Endothelial cell of umbilical vein (primary cell): Measurements from ENCODE around the gene NFU1. TPM values are rescaled to one million over a fixed set of nuclear protein-coding genes. Genes with fewer than 3 reads are reported as not detected.

Source experiments
- BruUV-seq: library from RNA; stranded (reverse); fragments of 400-500 nt; replicated peaks from 2 replicates; lab custom pipeline; 2021; lab: Mats Ljungman, UMichigan
- CTCF ChIA-PET: fragments of 300-600, 350-600 bp; sonication (Branson Sonifier 250); formaldehyde crosslinking; loops from one replicate; lab custom pipeline; 2021; ENCODE audit warnings: antibody characterized with exemption, inconsistent platforms; lab: Charles Lee
- POLR2A ChIA-PET: fragments of 300-600, 350-600 bp; sonication (Branson Sonifier 250); formaldehyde crosslinking; loops from one replicate; lab custom pipeline; 2021; ENCODE audit warnings: antibody characterized with exemption, inconsistent platforms; lab: Charles Lee
- DNase-seq: peaks from one replicate; pipeline ENCODE4 v3.0.0-alpha.2; 2011; ENCODE audit warnings: low read depth, low spot score
- FAIRE-seq: peaks from 2 replicates; lab custom pipeline; 2011; peaks lifted over from hg19 to GRCh38; lab: Jason Lieb, UNC
- H2AFZ ChIP-seq: 2 replicates; pipeline ENCODE4 v1.6.0; 2012; ENCODE audit warnings: low read depth, low read length, control low read depth, inconsistent platforms
- H3K27ac ChIP-seq: 2 replicates; pipeline ENCODE4 v1.5.1; 2011; ENCODE audit warnings: low read depth, mild to moderate bottlenecking, control low read depth, low read length, moderate library complexity; ENCODE audit not compliant: insufficient read depth
- H3K27me3 ChIP-seq, 2 experiments: 2 replicates each; pipeline versions ENCODE4 v1.6.0 to v1.6.1; 2011; ENCODE audit warnings: low read length in 2 of 2, mixed read lengths in 1 of 2; ENCODE audit not compliant: control insufficient read depth in 2 of 2, insufficient read depth in 2 of 2
- H3K36me3 ChIP-seq, 2 experiments: 2 replicates in 1 of 2; 3 replicates in 1 of 2; pipeline ENCODE4 v1.5.1; 2011; ENCODE audit warnings: low read length in 2 of 2, mild to moderate bottlenecking in 1 of 2, moderate library complexity in 1 of 2; ENCODE audit not compliant: control insufficient read depth in 2 of 2, insufficient read depth in 2 of 2; ENCODE audit errors: extremely low read depth in 1 of 2
- H3K4me1 ChIP-seq: 3 replicates; pipeline ENCODE4 v1.5.1; 2011; ENCODE audit warnings: mild to moderate bottlenecking, low read length; ENCODE audit not compliant: control insufficient read depth, insufficient read depth; ENCODE audit errors: extremely low read depth
- H3K4me2 ChIP-seq: 2 replicates; pipeline ENCODE4 v1.6.1; 2011; ENCODE audit warnings: low read length, control low read depth, mixed read lengths; ENCODE audit not compliant: insufficient read depth
- H3K4me3 ChIP-seq, 3 experiments: fragments of 200-600 bp in 1 of 3; sonication (generic), shearing (Covaris generic) in 1 of 3; replicated peaks in 1 of 3; 2 replicates each; pipeline ENCODE4 v1.5.1; 2011 to 2016; ENCODE audit warnings: control low read depth in 3 of 3, low read length in 3 of 3, mild to moderate bottlenecking in 2 of 3, inconsistent platforms in 1 of 3, low read depth in 1 of 3, moderate library complexity in 1 of 3; ENCODE audit not compliant: insufficient read depth in 1 of 3
- H3K79me2 ChIP-seq: 2 replicates; pipeline ENCODE4 v1.6.0; 2012; ENCODE audit warnings: low read length, inconsistent platforms; ENCODE audit not compliant: control insufficient read depth, insufficient read depth
- H3K9ac ChIP-seq: replicated peaks from 2 replicates; pipeline ENCODE3; 2011; ENCODE audit warnings: low read length, control low read depth; ENCODE audit not compliant: insufficient read depth; ENCODE audit errors: extremely low read depth
- H3K9me1 ChIP-seq: replicated peaks from 3 replicates; pipeline ENCODE4 v1.6.0; 2011; ENCODE audit warnings: mild to moderate bottlenecking, low read length; ENCODE audit not compliant: control insufficient read depth, insufficient read depth; ENCODE audit errors: extremely low read depth
- H3K9me3 ChIP-seq: replicated peaks from 2 replicates; pipeline ENCODE4 v1.5.1; 2012; ENCODE audit warnings: low read length, inconsistent platforms; ENCODE audit not compliant: control insufficient read depth, insufficient read depth
- H4K20me1 ChIP-seq: replicated peaks from 2 replicates; pipeline ENCODE3; 2011; ENCODE audit warnings: mild to moderate bottlenecking, low read length; ENCODE audit not compliant: control insufficient read depth, insufficient read depth; ENCODE audit errors: extremely low read depth
- CTCF ChIP-seq, 2 donors: IDR thresholded peaks; 1 replicate in 1 of 2; 2 replicates in 1 of 2; pipeline ENCODE4 v1.5.1; 2011; ENCODE audit warnings: low read length in 2 of 2, mild to moderate bottlenecking in 2 of 2, moderate library complexity in 2 of 2, control low read depth in 1 of 2, inconsistent platforms in 1 of 2, low read depth in 1 of 2; ENCODE audit not compliant: insufficient read depth in 1 of 2; ENCODE audit errors: extremely low read depth in 1 of 2
- EZH2 ChIP-seq: IDR thresholded peaks from 2 replicates; pipeline ENCODE4 v1.6.1; 2012; ENCODE audit warnings: borderline replicate concordance, low read depth, mild to moderate bottlenecking, moderate library complexity, low read length, inconsistent platforms; ENCODE audit not compliant: severe bottlenecking
- FOS ChIP-seq: IDR thresholded peaks from 2 replicates; pipeline ENCODE4 v1.6.1; 2011; ENCODE audit warnings: mild to moderate bottlenecking, low read length, moderate library complexity, borderline replicate concordance; ENCODE audit not compliant: insufficient read depth
- GATA2 ChIP-seq: IDR thresholded peaks from 2 replicates; pipeline ENCODE4 v1.7.0; 2011; ENCODE audit warnings: low read depth, mild to moderate bottlenecking, moderate library complexity, mixed read lengths, low read length; ENCODE audit not compliant: insufficient read length, insufficient read depth
- JUN ChIP-seq: IDR thresholded peaks from 2 replicates; pipeline ENCODE4 v1.6.1; 2011; ENCODE audit warnings: borderline replicate concordance, low read depth; ENCODE audit not compliant: insufficient read length, insufficient read depth
- MYC ChIP-seq: IDR thresholded peaks from one replicate; pipeline ENCODE4 v1.6.1; 2011; ENCODE audit warnings: mild to moderate bottlenecking, low read depth, low read length
- POLR2A ChIP-seq: IDR thresholded peaks from 2 replicates; pipeline ENCODE4 v1.6.1; 2012; ENCODE audit warnings: low read depth, mild to moderate bottlenecking, control low read depth, low read length
- POLR2AphosphoS5 ChIP-seq: IDR thresholded peaks from 2 replicates; pipeline ENCODE4 v1.6.1; 2012; ENCODE audit warnings: low read depth, mild to moderate bottlenecking, control low read depth, low read length, moderate library complexity; ENCODE audit not compliant: insufficient read depth
- dilution Hi-C: fragments of 300-500 bp; cut with MboI; formaldehyde crosslinking; loops from one replicate; pipeline ENCODE4 v1.15.0; 2019; ENCODE audit warnings: low sequenced_read_pairs; ENCODE audit not compliant: extremely low pct_ligation_motif_present
- intact Hi-C: fragments of 100-400 bp; cut with micrococcal nuclease; formaldehyde crosslinking; loops from one replicate; pipeline ENCODE4 v1.10.0; 2022
- polyA plus RNA-seq, 4 experiments: library from polyadenylated mRNA; depleted of rRNA in 3 of 4; stranded (reverse) in 3 of 4; unstranded in 1 of 4; fragments of >200 nt; gene quantifications; 2 replicates each; pipeline versions ENCODE4 v1.2.1 to v1.2.3, GENCODE V29; 2011 to 2012; ENCODE audit warnings: missing spikeins in 1 of 4
- total RNA-seq: library from RNA; stranded (reverse); gene quantifications from 2 replicates; pipeline ENCODE4 v1.2.3, GENCODE V29; 2021
- TF ChIP-seq, protein P1 (sequence below): IDR thresholded peaks from 2 replicates; pipeline ENCODE4 v1.6.1; 2011; ENCODE audit not compliant: insufficient read depth, insufficient read length

The NFU1 gene
- total and polyA plus RNA-seq, 2 donors (not counting 3 experiments of a cell fraction or from before 2014, with no cell fraction given), result 19.6 to 49.7 TPM

GRCh38 chr2:69358914-69359313, 78.3 kb downstream of the NFU1 start:
- Histone ChIP-seq H3K4me3 (no peak overlapping the region), H3K9me1 (peaks cover 3% of the 10 kb centered on the region), H4K20me1 (no peaks in the 10 kb centered on the region), H3K9me3 (no peaks in the 10 kb centered on the region), H3K4me2 (no peak overlapping the region), H3K9ac (no peak overlapping the region), H3K27ac (no peak overlapping the region), H3K4me1 (no peaks in the 10 kb centered on the region), H3K79me2 (no peaks in the 10 kb centered on the region), H3K27me3 (no peaks in the 10 kb centered on the region), H3K36me3 (peaks cover 20 to 25% of the 10 kb centered on the region in 2 experiments), H2AFZ (no peak overlapping the region)
- ChIA-PET CTCF (interaction anchor here (1.1 to 1.6 kb wide), 2 partner anchors 11 to 35 kb away, joined by 4 to 5 read pairs; no protein-coding TSS in a partner anchor), POLR2A (no interaction called here)
- BruUV-seq, result no TSS peak
- FAIRE-seq (no peak), DNase-seq (no peak)
- dilution Hi-C loops, result no loop called here
- TF ChIP-seq JUN (no peak), GATA2 (no peak), POLR2AphosphoS5 (no peak), MYC (no peak), CTCF (IDR thresholded peaks at IDR 0.05; ENCODE audit: extremely low read depth in 1 of 2, insufficient read depth in 1 of 2, low read depth in 1 of 2, low read length in 2 of 2) (no peak), FOS (no peak), EZH2 (no peak), POLR2A (no peak)
- TF ChIP-seq, protein P1, sequence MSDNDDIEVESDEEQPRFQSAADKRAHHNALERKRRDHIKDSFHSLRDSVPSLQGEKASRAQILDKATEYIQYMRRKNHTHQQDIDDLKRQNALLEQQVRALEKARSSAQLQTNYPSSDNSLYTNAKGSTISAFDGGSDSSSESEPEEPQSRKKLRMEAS, result no peak
- intact Hi-C loops, result no loop called here
